ENCODE results near the gene MOCS1. TPM values are rescaled to one million over a fixed set of nuclear protein-coding genes. Genes with fewer than 3 reads are reported as not detected.

The MOCS1 gene
- total and polyA plus RNA-seq, 9 of the 15 experiments (the other 6 are each of a cell fraction or from before 2014, with no cell fraction given) = 0.69 to 12.7 (median 8.7) TPM

DNA sequence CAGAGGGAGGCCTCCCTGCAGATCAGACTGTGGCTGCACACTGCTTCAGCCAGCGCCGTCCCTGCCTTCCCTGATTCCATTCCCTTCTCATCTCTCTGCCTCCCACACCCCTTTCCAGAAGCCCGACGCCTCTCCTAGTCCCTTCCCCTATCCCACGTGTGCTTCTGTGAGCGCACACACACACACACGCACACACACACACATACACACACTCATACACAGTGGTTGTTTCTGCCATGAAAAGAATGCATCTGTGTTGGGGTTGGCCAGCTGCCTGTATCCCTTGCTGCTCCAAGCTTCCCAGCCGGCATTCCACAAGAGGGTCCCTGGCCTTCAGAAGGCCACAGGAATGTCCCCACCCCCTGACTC lies 51.7 kb downstream of the MOCS1 start:
- intact Hi-C loops (cut with micrococcal nuclease) = no loop called here
- no peak overlapping the region for H3K4me3 ChIP-seq
- FAIRE-seq (no peak), DNase-seq (ENCODE audit: extremely low read depth in 1 of 4, low spot score in 3 of 4) (no peak), ATAC-seq (no peak)
- no peaks in the 10 kb centered on the region for H3K9me1 ChIP-seq (ENCODE audit: control insufficient read depth, insufficient read depth, low read length)
- peaks cover 8 to 31% of the 10 kb centered on the region in 2 experiments; a peak in 4 of 5 replicates for H3K27me3 ChIP-seq (ENCODE audit: control insufficient read depth in 2 of 2, insufficient read depth in 2 of 2, low read length in 2 of 2)
- no peak overlapping the region for H3K9ac ChIP-seq (ENCODE audit: insufficient read depth in 1 of 2, low read depth in 2 of 2, low read length in 2 of 2)
- BruUV-seq (replicated peaks) = no TSS peak
- peaks cover 9% of the 10 kb centered on the region for H4K20me1 ChIP-seq (replicated peaks; ENCODE audit: control insufficient read depth, insufficient read depth, low read length)
- H2AFZ ChIP-seq (ENCODE audit: low read depth, low read length) = no peak overlapping the region
- CTCF ChIA-PET (ENCODE audit: low intra/inter-chr PET ratio) = no interaction called here
- no peak overlapping the region for H3K4me2 ChIP-seq (ENCODE audit: insufficient read depth, low read length)
- H3K27ac ChIP-seq (ENCODE audit: extremely low read depth, low read depth, low read length) = no peak overlapping the region
- in situ Hi-C loops (cut with MboI) = no loop called here
- no peaks in the 10 kb centered on the region for H3K36me3 ChIP-seq (ENCODE audit: control insufficient read depth, insufficient read depth, low read length)
- WGBS (ENCODE audit: insufficient coverage, low coverage, missing lambda C conversion rate) = 0% methylated on average over 8 of the region's 8 CpGs
- no peaks in the 10 kb centered on the region for H3K79me2 ChIP-seq (ENCODE audit: control insufficient read depth, insufficient read depth, low read length)
- H3K4me1 ChIP-seq (replicated peaks in 1 of 2; ENCODE audit: control insufficient read depth in 2 of 2, insufficient read depth in 2 of 2, low read length in 2 of 2) = no peaks in the 10 kb centered on the region
- H3K9me3 ChIP-seq (replicated peaks; ENCODE audit: control insufficient read depth, insufficient read depth, low read depth, low read length) = no peaks in the 10 kb centered on the region
- POLR2A ChIA-PET = no interaction called here
- TF ChIP-seq, protein P1, sequence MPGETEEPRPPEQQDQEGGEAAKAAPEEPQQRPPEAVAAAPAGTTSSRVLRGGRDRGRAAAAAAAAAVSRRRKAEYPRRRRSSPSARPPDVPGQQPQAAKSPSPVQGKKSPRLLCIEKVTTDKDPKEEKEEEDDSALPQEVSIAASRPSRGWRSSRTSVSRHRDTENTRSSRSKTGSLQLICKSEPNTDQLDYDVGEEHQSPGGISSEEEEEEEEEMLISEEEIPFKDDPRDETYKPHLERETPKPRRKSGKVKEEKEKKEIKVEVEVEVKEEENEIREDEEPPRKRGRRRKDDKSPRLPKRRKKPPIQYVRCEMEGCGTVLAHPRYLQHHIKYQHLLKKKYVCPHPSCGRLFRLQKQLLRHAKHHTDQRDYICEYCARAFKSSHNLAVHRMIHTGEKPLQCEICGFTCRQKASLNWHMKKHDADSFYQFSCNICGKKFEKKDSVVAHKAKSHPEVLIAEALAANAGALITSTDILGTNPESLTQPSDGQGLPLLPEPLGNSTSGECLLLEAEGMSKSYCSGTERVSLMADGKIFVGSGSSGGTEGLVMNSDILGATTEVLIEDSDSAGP (CRISPR knock-in tag; IDR thresholded peaks at IDR 0.05) = no peak
- TF ChIP-seq PML (IDR thresholded peaks at IDR 0.05; ENCODE audit: low read length) (no peak), TGIF2 (CRISPR knock-in tag; IDR thresholded peaks at IDR 0.05) (no peak), ELF4 (CRISPR knock-in tag; IDR thresholded peaks at IDR 0.05) (no peak), ZNF79 (CRISPR knock-in tag; IDR thresholded peaks at IDR 0.05; ENCODE audit: low read depth) (no peak), KAT2B (IDR thresholded peaks at IDR 0.05; ENCODE audit: low read depth, low read length) (no peak), MEIS2 (IDR thresholded peaks at IDR 0.05; ENCODE audit: partially characterized antibody) (no peak), MAFF (IDR thresholded peaks at IDR 0.05; ENCODE audit: low read length) (no peak), ETS2 (tag; IDR thresholded peaks at IDR 0.05; ENCODE audit: borderline replicate concordance, poor library complexity, severe bottlenecking) (no peak), HNRNPL (IDR thresholded peaks at IDR 0.05; ENCODE audit: low read depth, low read length) (no peak), EZH2 (IDR thresholded peaks at IDR 0.05; ENCODE audit: borderline replicate concordance, low read depth, low read length) (no peak), MCM3 (IDR thresholded peaks at IDR 0.05) (no peak), L3MBTL2 (IDR thresholded peaks at IDR 0.05) (no peak), RBBP5 (IDR thresholded peaks at IDR 0.05; ENCODE audit: borderline replicate concordance, insufficient read depth, low read length, poor library complexity, severe bottlenecking) (no peak), ZC3H4 (CRISPR knock-in tag; IDR thresholded peaks at IDR 0.05; ENCODE audit: borderline replicate concordance) (no peak), TRIM24 (IDR thresholded peaks at IDR 0.05) (no peak)
- TF ChIP-seq, protein P2, sequence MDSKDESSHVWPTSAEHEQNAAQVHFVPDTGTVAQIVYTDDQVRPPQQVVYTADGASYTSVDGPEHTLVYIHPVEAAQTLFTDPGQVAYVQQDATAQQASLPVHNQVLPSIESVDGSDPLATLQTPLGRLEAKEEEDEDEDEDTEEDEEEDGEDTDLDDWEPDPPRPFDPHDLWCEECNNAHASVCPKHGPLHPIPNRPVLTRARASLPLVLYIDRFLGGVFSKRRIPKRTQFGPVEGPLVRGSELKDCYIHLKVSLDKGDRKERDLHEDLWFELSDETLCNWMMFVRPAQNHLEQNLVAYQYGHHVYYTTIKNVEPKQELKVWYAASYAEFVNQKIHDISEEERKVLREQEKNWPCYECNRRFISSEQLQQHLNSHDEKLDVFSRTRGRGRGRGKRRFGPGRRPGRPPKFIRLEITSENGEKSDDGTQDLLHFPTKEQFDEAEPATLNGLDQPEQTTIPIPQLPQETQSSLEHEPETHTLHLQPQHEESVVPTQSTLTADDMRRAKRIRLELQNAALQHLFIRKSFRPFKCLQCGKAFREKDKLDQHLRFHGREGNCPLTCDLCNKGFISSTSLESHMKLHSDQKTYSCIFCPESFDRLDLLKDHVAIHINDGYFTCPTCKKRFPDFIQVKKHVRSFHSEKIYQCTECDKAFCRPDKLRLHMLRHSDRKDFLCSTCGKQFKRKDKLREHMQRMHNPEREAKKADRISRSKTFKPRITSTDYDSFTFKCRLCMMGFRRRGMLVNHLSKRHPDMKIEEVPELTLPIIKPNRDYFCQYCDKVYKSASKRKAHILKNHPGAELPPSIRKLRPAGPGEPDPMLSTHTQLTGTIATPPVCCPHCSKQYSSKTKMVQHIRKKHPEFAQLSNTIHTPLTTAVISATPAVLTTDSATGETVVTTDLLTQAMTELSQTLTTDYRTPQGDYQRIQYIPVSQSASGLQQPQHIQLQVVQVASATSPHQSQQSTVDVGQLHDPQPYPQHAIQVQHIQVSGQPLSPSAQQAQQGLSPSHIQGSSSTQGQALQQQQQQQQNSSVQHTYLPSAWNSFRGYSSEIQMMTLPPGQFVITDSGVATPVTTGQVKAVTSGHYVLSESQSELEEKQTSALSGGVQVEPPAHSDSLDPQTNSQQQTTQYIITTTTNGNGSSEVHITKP (IDR thresholded peaks at IDR 0.05; ENCODE audit: partially characterized antibody) = no peak
- TF ChIP-seq, protein P3, sequence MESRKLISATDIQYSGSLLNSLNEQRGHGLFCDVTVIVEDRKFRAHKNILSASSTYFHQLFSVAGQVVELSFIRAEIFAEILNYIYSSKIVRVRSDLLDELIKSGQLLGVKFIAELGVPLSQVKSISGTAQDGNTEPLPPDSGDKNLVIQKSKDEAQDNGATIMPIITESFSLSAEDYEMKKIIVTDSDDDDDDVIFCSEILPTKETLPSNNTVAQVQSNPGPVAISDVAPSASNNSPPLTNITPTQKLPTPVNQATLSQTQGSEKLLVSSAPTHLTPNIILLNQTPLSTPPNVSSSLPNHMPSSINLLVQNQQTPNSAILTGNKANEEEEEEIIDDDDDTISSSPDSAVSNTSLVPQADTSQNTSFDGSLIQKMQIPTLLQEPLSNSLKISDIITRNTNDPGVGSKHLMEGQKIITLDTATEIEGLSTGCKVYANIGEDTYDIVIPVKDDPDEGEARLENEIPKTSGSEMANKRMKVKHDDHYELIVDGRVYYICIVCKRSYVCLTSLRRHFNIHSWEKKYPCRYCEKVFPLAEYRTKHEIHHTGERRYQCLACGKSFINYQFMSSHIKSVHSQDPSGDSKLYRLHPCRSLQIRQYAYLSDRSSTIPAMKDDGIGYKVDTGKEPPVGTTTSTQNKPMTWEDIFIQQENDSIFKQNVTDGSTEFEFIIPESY (CRISPR knock-in tag; IDR thresholded peaks at IDR 0.05) = no peak
